ENCODE data around the gene RNF167. TPM values are rescaled to one million over a fixed set of nuclear protein-coding genes. Genes with fewer than 3 reads are reported as not detected.

The RNF167 gene
- total and polyA plus RNA-seq, 2 of the 13 experiments (the other 11 are each of a cell fraction or from before 2014, with no cell fraction given): 44.1 to 45.4 TPM

DNA sequence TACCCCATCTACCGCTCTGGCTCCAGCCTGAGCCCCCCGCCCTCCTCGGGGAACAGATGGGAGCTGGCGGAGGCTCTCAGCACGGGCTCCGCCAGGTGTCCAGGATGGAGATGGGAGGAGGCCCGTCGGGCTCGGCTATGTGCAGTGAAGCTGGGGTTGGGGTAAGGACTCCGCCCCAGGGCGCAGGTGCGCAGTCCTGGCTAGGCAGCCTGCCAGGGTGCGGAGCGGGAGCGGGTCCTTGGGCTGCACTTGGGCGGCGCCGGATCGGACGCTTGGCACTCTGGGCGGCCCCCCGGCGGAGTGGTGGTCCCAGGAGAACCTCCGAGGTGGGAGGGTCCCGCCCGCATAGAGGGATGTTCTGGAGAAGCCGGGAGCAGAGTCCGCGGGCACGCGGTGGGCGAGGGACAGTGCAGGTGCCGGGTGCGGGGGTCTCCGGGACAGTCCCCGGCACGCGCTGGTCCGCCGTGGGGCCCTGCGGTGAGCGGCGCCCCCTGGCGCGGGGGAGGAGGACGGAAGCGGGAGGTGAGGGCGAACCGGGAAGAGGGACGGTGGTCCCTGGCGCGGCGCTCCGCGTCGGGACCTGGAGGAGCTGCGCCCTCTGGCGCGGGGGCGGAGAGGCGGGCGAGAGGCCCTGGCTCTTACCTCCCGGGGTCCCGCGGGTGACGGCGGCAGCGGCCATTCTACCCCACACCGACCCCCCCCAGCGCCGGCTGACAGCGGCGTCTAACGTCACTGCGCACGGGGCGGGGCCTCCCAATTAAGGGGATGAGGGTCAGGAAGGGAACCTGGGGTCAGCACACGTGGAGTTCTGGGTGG is 47.1 kb downstream of the RNF167 start, which contains the start of gene CAMTA2 (continued):
- TF ChIP-seq, protein P1, sequence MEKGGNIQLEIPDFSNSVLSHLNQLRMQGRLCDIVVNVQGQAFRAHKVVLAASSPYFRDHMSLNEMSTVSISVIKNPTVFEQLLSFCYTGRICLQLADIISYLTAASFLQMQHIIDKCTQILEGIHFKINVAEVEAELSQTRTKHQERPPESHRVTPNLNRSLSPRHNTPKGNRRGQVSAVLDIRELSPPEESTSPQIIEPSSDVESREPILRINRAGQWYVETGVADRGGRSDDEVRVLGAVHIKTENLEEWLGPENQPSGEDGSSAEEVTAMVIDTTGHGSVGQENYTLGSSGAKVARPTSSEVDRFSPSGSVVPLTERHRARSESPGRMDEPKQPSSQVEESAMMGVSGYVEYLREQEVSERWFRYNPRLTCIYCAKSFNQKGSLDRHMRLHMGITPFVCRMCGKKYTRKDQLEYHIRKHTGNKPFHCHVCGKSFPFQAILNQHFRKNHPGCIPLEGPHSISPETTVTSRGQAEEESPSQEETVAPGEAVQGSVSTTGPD (CRISPR knock-in tag; IDR thresholded peaks at IDR 0.05): no peak
- TF ChIP-seq, protein P2, sequence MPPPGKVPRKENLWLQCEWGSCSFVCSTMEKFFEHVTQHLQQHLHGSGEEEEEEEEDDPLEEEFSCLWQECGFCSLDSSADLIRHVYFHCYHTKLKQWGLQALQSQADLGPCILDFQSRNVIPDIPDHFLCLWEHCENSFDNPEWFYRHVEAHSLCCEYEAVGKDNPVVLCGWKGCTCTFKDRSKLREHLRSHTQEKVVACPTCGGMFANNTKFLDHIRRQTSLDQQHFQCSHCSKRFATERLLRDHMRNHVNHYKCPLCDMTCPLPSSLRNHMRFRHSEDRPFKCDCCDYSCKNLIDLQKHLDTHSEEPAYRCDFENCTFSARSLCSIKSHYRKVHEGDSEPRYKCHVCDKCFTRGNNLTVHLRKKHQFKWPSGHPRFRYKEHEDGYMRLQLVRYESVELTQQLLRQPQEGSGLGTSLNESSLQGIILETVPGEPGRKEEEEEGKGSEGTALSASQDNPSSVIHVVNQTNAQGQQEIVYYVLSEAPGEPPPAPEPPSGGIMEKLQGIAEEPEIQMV (CRISPR knock-in tag; IDR thresholded peaks at IDR 0.05; ENCODE audit: low read depth): no peak; the same call in 1 of the 2 replicates
- TF ChIP-seq SRF (IDR thresholded peaks at IDR 0.05; ENCODE audit: low read depth, low read length) (peak; percentile 94), CBX5 (CRISPR knock-in tag; IDR thresholded peaks at IDR 0.05; ENCODE audit: borderline replicate concordance) (peak; percentile 61; the same call in 1 of the 2 replicates), SSRP1 (CRISPR knock-in tag; IDR thresholded peaks at IDR 0.05) (0 out of 2 replicates have a peak, but pooled peaks have one; percentile 50), ZIK1 (CRISPR knock-in tag; IDR thresholded peaks at IDR 0.05; ENCODE audit: borderline replicate concordance, low read depth) (0 out of 2 replicates have a peak, but pooled peaks have one; percentile 50), ZNF33A (CRISPR knock-in tag; IDR thresholded peaks at IDR 0.05; ENCODE audit: borderline replicate concordance) (no peak), TAF1 (CRISPR knock-in tag; IDR thresholded peaks at IDR 0.05) (peak; percentile 73)
- TF ChIP-seq, protein P3, sequence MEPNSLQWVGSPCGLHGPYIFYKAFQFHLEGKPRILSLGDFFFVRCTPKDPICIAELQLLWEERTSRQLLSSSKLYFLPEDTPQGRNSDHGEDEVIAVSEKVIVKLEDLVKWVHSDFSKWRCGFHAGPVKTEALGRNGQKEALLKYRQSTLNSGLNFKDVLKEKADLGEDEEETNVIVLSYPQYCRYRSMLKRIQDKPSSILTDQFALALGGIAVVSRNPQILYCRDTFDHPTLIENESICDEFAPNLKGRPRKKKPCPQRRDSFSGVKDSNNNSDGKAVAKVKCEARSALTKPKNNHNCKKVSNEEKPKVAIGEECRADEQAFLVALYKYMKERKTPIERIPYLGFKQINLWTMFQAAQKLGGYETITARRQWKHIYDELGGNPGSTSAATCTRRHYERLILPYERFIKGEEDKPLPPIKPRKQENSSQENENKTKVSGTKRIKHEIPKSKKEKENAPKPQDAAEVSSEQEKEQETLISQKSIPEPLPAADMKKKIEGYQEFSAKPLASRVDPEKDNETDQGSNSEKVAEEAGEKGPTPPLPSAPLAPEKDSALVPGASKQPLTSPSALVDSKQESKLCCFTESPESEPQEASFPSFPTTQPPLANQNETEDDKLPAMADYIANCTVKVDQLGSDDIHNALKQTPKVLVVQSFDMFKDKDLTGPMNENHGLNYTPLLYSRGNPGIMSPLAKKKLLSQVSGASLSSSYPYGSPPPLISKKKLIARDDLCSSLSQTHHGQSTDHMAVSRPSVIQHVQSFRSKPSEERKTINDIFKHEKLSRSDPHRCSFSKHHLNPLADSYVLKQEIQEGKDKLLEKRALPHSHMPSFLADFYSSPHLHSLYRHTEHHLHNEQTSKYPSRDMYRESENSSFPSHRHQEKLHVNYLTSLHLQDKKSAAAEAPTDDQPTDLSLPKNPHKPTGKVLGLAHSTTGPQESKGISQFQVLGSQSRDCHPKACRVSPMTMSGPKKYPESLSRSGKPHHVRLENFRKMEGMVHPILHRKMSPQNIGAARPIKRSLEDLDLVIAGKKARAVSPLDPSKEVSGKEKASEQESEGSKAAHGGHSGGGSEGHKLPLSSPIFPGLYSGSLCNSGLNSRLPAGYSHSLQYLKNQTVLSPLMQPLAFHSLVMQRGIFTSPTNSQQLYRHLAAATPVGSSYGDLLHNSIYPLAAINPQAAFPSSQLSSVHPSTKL (CRISPR knock-in tag; IDR thresholded peaks at IDR 0.05): peak; percentile 47; the same call in 1 of the 2 replicates
- TF ChIP-seq, protein P4, sequence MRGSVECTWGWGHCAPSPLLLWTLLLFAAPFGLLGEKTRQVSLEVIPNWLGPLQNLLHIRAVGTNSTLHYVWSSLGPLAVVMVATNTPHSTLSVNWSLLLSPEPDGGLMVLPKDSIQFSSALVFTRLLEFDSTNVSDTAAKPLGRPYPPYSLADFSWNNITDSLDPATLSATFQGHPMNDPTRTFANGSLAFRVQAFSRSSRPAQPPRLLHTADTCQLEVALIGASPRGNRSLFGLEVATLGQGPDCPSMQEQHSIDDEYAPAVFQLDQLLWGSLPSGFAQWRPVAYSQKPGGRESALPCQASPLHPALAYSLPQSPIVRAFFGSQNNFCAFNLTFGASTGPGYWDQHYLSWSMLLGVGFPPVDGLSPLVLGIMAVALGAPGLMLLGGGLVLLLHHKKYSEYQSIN (CRISPR knock-in tag; IDR thresholded peaks at IDR 0.05; ENCODE audit: borderline replicate concordance): no peak
- TF ChIP-seq, protein P5, sequence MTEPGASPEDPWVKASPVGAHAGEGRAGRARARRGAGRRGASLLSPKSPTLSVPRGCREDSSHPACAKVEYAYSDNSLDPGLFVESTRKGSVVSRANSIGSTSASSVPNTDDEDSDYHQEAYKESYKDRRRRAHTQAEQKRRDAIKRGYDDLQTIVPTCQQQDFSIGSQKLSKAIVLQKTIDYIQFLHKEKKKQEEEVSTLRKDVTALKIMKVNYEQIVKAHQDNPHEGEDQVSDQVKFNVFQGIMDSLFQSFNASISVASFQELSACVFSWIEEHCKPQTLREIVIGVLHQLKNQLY (CRISPR knock-in tag; IDR thresholded peaks at IDR 0.05): peak; percentile 1

Measured in HepG2 (cell line).